ENCODE data around the gene ERGIC3.
"Not testable (repeated sequence)": the region's sequence is repeated elsewhere in the genome, so short reads cannot be mapped to it uniquely, and the experiment has no call there.

ERGIC3 gene

DNA sequence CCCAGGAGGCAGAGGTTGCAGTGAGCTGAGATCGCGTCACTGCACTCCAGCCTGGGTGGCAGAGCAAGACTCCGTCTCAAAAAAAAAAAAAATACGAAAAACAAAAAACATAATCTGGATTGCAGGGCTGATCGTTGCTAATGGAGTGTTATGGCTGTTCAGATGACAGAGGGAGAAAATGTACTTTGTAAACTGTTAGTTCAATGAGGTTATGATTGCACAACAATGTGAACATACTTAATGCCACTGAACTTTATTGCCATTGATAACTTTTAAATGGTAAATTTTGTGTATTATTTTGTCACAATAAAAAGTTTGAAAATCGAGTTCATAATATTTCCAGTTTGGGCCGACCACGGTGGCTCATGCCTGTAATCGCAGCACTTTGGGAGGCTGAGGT lies 22.9 kb upstream of the ERGIC3 start:
- FAIRE-seq: no peak

DNA sequence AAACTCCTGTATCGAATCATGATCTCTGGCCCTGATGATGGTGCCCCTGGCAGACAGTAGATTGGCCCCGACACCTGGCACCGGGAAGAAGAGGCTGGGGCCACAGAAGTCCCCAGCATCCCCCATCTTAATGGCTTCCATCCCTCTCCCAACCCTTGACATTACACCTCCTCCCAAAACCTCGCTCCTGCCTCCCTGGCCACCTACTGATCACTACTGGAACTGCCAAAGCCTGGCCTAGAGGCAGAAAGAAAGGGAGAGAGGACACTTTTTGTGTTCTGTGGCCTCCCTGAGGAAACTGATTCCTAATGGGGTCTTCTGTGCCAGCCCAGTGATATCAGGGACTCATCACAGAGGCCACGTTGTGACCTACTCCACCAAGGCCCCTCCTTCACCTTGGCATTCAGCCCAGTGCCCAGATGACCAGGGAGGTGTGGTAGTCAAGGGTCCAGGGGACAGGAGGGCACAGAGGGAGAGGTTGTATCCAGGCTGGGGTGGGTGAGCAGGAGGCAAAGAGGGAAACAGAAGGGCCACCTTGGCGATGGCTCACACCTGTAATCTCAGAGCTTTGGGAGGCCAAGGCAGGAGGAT lies 18.5 kb upstream of the ERGIC3 start:
- no peak for FAIRE-seq

DNA sequence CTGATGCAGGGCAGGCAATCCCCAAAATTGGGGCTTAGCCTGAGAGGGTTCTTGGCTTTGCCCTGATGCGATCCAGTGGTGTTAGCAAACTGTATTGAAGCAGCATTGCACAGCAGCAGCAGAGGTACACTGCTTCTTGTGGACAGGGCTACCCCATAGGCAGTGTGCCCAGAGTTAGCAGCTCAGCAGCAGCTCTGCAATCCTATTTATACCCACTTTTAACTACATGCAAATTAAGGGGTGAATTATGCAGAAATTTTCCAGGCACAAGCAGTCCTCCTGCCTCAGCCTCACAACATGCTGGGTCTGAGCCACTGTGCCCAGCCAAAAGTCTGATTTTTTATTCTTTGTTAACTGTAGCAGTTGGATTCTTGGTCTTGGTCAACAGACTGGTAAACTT lies 16.2 kb upstream of the ERGIC3 start:
- FAIRE-seq: no peak

DNA sequence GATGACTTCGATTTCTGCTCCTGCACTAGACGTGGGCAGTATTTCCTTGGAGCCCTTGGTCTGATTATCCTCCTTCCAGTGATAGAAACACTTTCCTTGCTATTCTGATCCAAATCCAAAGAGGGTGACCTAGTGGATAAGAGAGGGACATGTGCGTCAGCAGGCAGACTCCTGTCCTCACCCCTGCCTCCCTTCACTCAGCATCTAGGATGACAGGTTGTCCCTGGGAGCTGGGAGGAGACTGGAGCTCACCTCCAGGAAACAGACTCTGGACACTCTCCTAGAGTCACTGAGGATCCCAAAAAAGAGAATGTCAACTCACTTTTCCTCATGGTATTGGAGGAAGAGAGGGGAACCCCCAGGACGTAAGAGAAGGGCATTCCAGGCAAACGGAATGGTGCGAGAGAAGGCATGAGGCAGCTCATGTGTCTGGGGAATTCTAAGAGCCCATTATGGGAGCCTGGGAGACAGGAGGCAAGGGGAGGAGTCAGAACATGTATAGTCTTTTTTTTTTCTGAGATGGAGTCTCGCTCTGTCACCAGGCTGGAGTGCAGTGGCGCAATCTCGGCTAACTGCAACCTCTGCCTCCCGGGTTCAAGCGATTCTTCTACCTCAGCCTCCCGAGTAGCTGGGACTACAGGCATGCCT lies 14.6 kb upstream of the ERGIC3 start:
- no peak for FAIRE-seq

DNA sequence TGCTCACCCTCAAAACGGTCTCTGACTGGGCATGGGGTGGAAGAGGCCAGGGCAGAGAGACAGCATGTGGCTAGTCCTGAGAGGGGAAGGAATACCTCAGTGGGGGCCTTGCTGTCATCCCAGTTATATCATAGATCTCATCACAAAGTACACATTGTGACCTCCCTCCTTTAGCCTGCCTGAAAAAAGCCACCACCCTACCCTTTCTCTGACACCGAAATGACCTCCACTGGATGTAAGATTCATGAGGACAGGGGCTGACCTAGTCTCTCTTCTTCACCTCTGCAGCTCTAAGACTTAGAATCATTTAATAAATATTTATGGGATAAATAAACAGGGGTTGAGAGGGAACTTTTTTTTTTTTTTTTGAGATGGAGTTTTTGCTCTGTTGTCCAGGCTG lies 12.3 kb upstream of the ERGIC3 start, which contains the start of gene C20orf173:
Gene C20orf173, minus strand, starts transcription at position 101 of the 400 bp plus-strand sequence. CDS start 279 bp downstream, outside the sequence.
- no peak for FAIRE-seq

DNA sequence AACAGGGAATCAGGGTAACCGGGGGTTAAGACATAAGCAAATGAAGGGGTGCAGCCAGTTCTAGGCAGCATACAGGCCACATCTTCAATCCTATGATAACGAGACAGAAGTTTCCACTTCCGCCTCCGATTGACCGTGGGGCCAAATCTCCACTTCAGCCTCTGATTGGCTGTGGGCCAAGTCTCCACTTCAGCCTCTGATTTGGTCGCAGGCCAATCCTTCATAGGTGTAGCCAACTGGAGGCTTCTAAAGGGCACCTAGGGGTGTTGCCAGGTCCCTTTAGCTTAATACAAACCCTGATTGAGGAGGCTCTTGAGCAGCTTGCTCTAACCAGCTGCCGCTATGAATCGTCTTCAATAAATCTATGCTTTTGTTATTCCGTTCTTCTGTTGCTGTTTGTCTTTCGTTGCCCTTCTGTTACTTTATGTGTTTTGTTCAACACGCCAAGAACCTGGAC lies 2.1 kb upstream of the ERGIC3 start:
- no peak for FAIRE-seq

DNA sequence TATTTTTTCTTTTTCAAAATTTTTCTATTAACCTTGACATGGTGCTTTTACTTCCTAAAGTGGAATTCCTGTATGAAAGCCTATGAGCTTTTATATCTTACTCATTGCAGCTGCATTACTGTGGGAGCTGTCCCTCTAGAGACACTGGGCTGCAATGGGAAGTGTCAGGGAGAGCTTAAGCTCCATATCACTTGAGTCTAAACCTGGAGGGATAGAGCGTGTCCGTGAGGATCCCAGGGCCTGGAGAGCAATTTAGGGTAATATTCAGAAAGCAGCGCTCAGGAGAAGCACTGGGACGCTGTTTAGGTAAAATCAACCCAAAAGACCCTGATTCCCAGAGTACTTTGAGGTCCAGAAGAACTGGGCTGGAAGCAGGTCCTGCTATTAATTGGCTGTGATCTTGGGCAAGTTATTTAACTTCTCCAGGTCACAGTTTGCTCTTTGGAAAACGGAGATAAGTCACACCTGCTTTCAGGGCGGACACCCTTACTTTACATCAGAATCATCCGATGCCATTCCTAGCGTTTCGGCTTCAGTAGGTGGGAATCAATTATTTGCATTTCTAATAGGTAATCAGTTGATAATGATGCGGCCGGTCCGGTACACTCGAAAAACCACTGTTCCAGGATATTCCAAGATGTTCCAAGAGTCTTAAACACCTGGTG lies 628 bp upstream of the ERGIC3 start:
- FAIRE-seq: no peak

DNA sequence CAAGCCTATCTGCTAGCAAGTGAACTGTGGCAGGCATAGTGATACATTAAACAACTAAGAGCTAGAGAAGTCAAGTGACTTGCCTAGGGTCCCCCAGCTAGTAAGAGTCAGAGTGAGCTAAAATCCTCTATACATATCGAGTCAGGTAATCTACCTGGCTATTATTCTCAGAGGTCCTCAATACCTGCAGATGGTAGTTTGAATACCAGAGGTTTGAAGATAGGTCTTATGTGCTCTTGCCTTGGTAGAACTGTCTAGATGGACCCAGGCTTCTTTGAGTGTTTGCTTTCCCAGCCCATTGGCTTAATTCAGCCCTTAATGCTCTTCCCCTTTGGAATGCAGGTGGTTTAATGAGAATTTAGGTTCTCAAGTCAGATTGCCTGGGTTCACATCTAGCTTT lies 1.1 kb downstream of the ERGIC3 start:
- FAIRE-seq: no peak

DNA sequence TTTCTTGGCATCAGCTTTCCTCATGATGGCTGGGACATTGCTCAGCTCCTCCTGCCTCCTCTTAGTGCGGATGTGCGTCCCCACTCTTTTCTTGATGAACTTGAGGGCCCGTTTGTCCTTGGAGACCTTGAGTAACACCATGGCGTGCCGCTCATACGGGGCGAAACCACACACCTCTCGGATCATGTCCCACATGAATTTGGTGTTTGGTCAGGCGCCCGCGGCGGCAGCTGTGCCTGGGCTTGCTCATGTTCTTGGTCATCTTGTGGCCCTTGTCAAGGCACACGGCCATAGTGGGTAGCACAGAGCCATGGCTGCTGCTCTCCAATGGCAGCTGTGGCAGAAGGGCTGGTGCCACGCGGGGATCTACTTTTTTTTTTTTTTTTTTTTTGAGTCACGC lies 2.6 kb downstream of the ERGIC3 start:
- FAIRE-seq: no peak

DNA sequence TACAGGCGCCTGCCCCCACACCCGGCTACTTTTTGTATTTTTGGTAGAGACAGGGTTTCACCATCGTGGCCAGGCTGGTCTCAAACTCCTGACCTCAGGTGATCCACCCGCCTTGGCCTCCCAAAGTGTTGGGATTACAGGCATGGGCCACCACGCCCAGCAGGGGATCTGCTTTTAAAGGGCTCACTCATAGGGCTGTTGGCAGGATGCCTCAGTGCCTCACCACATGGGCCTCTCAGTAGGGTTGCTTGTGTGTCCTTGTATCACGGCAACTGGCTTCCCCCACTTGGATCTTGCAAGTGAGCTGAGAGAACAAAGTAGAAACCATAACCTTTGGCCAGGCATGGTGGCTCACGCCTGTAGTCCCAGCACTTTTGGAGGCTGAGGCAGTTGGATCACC lies 3.1 kb downstream of the ERGIC3 start:
- not testable (repeated sequence) for FAIRE-seq

DNA sequence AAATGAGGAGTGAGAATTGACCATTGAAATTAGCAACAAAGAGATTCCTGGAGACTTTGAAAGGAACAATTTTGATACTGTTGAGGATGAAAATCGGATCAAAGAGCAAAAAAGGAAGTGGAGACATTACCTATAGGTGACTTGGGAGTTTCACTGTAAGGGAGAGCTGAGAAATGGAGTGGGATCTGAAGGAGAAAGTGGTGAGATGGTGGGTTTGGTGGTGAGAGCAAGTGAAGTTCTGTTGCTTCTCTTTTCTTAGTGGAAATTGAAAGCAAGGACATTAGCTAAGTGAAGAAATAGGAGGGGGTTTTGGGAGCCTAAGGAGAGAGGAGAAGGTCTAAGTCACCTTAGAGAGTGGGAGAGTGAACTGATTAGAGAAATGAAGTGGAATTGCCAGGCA lies 4.2 kb downstream of the ERGIC3 start:
- no peak for FAIRE-seq

DNA sequence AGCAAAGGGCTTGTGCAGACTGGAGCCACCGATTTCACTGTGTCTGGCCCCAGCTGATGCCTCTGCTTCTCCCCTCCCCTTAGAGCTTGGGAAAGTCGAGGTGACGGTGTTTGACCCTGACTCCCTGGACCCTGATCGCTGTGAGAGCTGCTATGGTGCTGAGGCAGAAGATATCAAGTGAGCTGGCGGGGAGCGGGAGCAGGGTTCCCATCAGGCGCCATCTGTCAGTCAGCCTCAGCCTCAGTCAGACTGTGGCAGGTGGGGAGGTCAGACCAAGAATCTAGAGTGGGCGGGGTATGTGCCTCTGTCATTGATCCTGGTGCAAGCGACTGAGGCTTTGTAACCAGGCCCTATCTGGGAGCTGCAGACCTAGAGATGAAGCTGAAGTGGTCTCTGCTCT lies 5.5 kb downstream of the ERGIC3 start:
- FAIRE-seq: no peak

DNA sequence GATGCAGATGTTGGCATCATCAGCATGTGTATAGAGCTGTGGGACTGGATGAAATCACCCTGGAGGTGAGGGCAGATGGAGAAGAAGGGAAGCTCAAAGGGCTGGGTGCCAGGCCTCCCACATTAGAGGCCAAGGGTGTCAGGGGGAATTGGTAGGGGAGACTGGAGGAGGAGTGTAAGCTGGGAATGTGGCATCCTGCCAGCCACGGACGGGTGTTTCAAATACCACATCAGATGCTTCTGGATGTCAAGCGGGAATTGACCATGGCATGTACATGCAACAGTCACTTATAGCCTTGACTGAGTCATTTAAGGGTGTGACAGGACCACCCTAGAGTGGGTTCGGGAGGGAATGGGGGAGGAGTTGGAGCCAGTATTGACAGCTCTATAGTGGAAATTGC lies 9.6 kb downstream of the ERGIC3 start:
- no peak for FAIRE-seq

DNA sequence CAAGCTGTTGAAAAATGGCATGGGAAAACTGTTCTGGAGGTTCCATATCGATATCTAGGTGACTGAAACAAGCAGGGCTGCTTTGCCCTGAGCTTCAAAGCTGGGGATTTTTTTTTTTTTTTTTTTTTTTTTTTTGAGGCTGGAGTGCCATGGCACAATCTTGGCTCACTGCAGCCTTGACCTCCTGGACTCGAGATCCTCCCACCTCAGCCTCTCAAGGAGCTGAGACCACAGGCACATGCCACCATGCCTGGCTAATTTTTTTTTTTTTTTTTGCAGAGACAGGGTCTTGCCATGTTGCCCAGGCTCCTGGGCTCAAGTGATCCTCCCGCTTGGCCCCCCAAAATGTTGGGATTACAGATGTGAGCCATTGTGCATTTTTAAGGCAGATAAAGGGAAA lies 11.0 kb downstream of the ERGIC3 start:
- FAIRE-seq: no peak

DNA sequence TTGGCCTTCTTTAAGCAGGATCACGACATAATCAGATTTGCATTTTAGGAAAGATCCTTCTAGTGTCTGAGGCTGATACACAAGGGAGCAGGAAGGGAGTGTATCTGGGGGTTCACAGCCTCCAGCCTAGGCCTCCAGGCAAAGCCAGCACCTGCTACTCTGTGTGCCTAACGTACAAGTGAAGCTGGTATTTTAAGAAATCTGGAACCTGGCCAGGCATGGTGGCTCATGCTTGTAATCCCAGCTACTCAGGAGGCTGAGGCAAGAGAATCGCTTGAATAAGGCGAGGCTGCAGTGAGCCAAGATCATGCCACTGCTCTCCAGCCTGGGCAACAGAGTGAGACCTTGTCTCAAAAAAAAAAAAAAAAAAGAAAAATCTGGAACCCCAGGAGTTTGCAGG lies 13.6 kb downstream of the ERGIC3 start:
- not testable (repeated sequence) for FAIRE-seq

DNA sequence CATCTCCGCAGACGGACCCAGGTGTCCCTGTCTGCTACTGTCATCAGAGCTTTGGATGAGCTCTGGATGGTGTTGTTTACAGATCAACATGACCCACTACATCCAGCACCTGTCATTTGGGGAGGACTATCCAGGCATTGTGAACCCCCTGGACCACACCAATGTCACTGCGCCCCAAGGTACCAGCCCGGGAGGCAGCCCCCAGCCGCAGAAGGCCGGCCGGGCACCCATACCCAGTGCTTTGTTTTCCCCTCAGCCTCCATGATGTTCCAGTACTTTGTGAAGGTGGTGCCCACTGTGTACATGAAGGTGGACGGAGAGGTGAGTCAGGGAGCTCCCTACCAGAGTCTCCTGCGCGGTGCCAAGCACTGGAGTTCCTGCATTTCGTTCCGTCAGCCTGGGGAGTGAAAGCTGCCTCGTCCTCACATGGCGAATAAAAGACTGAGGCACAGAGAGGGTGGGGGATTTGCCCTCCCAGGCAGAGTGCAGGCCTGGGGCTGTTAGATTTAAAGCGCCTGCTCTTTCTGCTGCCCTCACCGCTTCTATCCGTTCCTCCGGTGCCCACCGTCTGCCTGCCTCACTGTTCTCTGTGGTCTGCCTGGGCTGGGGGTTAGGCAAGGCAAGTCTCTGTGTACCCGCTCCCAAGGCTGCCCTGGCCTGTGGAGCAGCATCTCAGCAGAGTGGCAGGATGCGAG lies 14.2 kb downstream of the ERGIC3 start:
- no peak for FAIRE-seq

DNA sequence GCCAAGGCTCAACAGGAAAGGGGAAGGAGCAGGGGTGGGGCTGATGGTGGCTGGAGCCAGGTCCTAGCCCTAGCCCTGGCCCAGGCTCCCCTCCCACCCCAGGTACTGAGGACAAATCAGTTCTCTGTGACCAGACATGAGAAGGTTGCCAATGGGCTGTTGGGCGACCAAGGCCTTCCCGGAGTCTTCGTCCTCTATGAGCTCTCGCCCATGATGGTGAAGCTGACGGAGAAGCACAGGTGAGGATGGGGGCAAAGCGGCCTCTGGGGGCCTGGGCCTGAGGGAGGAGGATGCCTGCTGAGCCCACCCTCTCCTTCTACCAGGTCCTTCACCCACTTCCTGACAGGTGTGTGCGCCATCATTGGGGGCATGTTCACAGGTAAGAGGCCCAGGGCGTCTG lies 15.0 kb downstream of the ERGIC3 start:
- no peak for FAIRE-seq

DNA sequence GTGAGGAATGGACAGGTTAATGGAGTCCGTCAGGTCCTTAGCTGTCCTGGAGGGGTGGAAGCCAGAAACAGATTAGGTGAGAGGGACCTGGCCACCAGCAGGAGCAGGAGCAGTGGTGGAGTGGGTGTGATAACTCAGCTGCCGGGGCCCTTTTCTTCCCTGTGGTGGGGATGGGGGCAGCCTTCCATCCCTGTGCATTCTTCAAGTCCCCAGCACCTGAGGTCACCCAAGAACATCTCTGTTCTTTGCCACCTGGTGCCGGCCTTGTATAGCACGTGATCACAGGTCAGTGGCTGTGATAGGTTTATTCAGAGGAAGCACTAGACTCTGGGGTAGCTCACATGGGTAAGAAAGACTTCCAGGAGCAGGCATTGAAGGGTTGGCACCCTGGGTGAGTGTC lies 16.6 kb downstream of the ERGIC3 start:
- no peak for FAIRE-seq

DNA sequence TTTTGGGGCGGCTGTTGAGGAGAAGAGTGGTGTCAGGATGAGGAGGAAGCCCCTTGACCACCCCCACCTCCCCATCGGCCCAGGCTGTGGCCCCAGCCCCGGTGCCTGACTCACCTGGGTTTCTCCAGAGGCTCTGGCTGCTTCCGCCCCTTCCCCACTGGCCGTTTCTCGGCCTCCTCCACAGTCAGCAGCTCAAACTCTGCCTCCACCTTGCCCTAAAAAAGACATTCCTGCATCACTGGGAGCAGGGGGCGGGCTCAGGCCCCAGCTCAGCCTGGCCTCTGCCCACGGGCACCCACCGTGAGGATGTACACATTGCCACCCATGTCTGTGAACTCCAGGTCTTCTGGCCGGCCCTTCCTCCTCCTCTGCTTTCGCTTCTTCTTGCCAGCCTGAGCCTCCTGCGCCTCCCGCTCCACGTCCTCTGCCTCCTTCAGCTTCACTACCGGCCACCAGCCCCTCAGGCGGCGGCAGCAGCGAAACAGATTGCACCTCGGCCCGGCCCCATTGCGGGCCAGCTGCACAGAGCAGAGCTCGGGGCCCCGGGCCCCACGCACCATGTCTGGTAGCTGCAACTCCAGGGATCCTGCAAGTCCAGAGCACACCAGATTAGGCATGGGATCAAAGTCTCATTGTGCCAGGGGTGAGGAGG lies 17.3 kb downstream of the ERGIC3 start:
- FAIRE-seq: no peak

DNA sequence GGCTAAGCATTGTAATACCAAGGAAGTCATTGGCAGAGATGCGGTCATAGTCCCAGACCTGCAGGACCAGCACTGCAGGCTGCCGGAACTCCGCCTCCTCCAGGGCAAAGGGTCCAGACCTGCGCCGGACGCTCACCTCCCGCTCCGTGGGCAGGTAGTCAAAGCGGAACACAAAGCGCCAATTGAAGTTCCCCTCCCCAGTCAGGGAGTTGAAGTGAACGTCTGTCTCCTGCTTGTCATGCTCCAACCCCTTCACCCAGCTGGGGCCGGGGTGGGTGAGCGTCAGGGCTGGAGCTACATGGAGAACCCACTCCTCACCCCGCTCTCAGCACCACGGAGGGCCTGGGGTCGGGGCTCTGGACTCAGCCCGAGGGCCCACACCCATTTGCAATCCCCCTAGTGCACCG lies 18.2 kb downstream of the ERGIC3 start:
- FAIRE-seq: no peak

DNA sequence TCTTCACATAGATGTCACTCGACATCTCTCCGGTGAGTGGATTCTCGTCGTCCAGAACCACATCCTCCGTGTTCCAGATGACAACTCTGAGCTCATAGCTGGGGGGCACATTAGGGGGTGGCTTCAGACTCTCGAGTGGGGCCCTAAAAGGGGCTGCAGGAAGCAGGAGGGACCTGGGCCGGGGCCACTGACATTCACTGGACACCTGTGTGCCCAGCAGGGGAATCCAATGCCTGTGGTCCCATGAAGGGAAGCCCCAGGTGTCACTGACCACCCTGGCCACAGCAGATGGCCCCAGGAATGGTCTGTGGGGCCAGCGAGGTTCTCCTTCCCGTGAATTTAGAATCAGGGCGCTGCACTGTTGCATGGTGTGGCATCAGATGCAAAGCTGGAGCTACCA lies 18.7 kb downstream of the ERGIC3 start:
- FAIRE-seq: no peak

DNA sequence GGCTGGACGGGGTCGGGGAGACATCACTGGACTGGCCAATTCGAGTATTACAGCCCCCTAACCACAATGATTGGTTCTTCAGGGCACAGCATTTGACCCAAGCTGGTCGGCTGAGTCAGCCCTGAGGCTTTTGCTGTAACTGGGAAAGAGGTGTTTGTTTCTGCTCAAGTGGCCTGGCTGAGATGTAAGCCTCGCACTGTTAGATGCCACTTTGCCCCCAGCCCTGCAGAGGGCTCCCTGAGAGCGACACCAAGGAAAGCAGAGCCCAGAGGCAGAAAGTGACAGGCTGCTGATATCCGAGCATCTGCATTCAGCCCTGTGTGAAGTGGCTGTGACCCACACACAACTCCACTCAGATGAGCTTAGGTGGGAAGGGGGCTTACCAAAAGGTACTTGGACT lies 19.4 kb downstream of the ERGIC3 start:
- FAIRE-seq: no peak

DNA sequence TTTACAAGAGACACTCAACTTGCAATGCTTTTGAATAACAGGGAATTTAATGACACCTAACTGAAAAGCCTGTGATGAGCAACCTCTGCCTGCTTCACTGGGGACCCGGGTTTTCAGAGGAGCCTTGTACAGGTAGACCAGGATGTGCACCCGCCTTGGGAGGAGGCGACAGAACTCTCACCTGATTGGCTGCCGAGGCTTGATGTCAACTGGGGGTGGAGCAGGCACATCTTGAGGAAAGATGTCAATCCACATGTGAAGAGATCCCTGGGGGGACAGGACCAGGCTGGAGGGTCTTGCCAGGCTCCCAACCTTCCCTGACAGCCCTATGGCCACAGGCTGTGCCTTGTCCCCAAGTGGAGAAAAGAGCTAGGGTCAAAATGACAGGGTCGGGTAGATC lies 19.8 kb downstream of the ERGIC3 start:
- FAIRE-seq: no peak

Measured in A204.1 (cell line).